ENCODE results near the gene UBE2K.
A peak's percentile ranks its signal among the peaks of the same experiment; 100 is the strongest.
"Not testable (repeated sequence)": the region's sequence is repeated elsewhere in the genome, so short reads cannot be mapped to it uniquely, and the experiment has no call there.

The UBE2K gene

DNA sequence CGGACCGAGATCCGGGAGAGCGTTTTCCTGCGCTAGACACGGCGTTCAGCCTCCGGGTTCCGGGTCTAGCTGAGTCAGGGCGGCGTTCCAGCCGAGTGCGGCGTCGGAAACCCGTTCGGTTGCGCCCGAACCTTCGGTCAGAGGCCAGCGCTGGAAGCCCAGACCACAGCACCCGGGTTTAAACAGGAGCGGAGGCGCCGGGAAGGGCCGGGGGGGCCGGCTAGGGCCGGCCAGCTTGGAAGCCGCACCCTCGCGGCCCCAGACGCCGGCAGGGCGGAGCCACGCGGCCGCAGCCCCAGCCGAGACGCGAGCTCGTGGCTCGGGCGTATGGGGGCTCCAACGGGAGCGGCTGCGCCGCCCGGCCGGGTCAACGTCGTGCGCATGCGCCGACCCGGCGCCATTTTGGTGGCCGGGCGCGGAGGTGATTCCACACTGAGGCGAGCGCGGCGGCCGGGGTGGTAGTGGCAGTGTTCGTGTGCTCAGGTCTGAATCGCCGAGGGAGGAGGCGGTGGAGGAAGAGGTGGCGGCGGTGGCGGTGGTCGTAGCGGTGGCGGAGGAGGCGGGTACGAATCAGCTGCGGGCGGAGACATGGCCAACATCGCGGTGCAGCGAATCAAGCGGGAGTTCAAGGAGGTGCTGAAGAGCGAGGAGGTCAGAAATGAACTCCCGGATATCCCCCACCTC is at the start of gene UBE2K:
Gene UBE2K (plus strand): TSS at position 397 of the 684 bp plus-strand sequence. CDS start 192 bp downstream, at position 589.
- DNase-seq: peak; percentile 92

- no peak for DNase-seq
Measured at GRCh38 chr4:39648213-39648612, 49.7 kb upstream of the UBE2K start.

DNA sequence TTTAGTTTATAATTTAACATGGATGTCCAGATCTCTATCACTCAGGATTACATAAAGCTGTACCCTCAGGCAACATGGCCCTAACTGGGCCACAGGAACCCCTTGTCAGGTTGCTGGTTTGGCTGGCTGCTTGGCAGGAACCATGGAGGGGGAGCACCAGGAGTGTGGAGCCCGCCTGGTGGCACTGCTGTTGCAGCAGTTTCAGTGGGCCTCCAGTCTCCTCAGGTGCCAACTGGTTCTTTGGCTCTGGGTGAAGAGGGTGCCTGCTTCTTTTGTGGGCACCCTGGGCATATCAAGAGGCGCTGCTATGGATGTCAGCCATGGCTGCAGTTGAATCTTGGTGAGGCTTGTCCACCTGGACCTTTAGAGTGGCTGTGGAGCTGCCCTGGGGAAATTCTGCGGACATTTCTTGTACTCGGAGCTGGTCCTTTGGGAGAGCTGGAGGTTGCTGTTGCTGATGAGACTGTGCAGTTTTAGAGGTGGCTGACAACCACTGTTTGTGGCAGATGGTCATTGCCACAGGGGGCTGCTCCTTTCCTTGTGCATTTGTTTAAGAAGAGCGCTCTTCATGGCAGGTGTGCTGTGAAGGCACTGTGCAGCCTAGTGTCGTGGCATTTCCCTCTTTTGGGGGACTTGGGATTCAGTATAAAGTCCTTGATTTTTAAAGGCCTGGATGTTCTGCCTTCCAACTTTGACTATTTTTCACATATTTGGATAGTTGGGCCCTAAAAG is 48.9 kb upstream of the UBE2K start:
- no peak for DNase-seq

GRCh38 chr4:39649639-39650265 is 48.2 kb upstream of the UBE2K start:
- no peak for DNase-seq

DNA sequence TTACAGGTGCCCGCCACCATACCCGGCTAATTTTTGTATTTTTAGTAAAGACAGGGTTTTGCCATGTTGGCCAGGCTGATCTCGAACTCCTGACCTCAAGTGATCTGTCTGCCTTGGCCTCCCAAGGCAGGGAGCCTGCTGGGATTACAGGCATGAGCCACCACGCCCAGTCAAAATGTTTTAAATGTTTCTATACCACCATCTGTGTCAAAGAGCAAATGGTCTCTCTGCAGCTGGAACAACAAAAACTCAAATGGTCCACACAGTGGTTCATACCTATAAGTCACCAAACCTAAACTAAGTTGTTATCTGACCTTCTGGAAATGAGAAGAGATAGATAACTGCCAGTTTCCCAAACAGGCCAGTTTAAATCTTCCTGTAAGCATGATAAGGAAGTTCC is 46.4 kb upstream of the UBE2K start:
- DNase-seq: not testable (repeated sequence)

DNA sequence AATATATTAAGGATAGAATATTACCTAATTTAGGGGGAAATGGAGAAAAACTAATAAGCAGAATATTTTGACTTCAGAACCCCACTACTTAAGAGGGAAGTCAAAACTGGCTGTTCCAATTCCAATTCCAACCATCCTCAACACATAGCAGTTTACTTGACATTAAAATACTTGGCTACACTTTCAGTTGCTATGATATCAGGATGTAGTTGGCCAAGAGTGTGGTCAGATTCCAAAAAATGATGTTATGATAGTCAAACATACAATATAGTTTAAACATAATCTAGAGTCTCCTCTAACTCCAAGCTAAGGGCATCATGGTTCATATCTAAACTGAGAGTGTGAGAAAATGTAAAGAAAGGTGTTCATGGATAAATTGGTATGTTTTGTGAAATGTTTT is 42.7 kb upstream of the UBE2K start:
- no peak for DNase-seq

DNA sequence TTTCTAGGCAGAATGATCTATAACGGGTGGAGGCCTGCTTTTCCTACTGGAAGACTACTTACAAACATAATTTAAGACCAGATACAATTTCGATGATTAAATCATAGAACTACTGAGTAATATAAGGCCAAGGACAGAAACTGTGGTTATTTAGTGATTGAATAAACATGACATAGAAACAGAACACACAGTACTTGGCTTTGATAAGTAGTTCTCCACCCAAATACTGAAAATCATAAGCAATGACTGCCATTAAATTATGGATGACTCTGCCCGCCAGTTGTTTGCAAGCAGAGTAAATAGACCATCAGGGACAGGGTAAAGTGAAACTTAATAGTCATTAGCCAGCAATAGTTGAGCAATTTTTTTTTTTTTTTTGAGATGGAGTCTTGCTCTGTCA is 42.1 kb upstream of the UBE2K start:
- no peak for DNase-seq

GRCh38 chr4:39656638-39657037 is 41.3 kb upstream of the UBE2K start:
- DNase-seq: not testable (repeated sequence)

- DNase-seq: no peak
Measured at GRCh38 chr4:39657465-39657864, 40.5 kb upstream of the UBE2K start.

DNA sequence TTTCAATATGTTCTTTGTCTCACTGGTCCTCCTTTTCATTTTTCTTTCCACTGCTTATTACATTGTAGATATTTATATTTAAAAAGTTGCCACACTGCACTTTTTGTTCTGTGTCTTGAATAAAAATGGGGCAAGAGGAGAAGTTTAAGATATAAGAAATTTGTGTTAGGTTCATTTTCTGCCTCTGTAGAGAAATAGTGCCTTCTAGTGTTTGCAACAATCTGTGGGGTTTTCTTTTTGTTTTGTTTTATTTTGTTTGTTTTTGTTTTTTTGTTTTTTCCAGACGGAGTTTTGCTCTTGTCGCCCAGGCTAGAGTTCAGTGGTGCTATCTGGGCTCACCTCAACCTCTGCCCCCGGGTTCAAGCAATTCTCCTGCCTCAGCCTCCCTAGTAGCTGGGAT is 39.2 kb upstream of the UBE2K start:
- DNase-seq: no peak

- no peak for DNase-seq
Measured at GRCh38 chr4:39660045-39660444, 37.9 kb upstream of the UBE2K start.

DNA sequence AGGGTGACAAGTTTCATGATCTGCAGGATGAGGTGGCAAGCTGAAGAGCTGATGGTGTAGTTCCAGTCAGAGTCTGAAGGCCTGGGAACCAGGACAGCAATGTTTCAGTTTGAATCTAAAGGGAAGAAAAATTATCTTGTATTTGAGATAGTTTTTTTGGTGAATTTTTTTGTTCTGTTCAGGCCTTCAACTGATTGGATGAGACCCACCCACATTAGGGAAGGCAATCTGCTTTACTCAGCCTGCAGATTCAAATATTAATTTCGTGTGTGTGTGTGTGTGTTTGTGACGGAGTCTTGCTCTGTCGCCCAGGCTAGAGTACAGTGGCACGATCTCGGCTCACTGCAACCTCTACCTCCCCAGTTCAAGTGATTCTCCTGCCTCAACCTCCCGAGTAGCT is 37.2 kb upstream of the UBE2K start:
- DNase-seq: no peak

DNA sequence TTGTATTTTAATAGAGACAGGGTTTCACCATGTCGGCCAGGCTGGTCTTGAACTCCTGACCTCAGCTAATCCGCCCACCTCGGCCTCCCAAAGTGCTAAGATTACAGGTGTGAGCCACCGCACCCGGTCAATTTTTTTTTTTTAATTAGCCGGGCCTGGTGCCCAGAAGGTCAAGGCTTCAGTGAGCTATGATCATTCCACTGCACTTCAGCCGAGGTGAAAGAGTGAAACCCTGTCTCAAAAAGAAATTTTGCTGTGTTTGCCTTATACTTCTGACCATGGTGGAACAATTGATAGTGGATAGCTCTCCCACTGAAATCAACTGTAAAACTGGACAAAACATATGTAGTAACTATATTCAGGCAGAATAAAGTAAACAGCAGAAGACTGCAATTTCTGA is 35.3 kb upstream of the UBE2K start:
- no peak for DNase-seq

DNA sequence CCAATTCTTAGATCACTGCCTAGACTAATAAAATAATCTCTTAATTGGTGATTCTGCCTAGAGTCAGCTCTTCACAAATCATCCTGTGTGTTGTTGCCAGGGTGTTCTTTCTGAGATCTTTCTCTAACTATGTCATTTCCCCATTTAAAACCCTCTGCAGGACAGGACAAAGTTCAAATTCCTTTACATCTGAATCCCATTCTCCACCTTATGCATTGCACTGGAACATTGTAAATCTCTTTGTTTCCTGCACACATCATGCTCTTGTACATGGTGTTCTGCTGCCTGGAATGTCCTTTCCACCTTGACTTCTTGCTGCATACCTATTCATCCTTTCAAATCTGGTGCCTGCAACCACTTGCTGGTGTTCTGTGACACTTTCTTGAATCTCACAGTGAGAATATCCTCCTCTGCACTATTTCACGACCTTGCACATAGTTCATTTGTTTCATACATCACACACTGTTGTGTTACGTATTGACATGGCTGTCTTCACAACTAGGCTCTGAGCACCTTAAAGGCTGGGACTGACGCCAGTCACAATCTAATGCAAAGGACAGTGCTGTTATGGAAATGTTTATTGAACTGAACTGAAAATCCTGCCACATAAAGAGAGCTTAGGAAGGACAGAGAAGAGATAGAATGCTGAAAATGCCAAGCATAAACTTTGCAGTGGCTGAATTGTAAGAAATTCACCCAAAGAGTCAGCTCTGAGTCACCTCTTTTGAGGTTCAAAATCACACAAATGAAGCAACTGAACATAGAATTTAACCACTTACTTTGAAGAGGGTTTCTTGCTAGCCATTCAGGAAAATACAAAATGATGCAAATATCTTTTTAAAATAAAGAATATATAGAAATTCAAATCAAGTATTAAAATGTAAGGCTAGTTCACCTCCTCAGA is 32.9 kb upstream of the UBE2K start:
- DNase-seq: no peak

GRCh38 chr4:39667706-39668105 is 30.2 kb upstream of the UBE2K start:
- DNase-seq: no peak

- no peak for DNase-seq
Measured at GRCh38 chr4:39668887-39669286, 29.0 kb upstream of the UBE2K start.

DNA sequence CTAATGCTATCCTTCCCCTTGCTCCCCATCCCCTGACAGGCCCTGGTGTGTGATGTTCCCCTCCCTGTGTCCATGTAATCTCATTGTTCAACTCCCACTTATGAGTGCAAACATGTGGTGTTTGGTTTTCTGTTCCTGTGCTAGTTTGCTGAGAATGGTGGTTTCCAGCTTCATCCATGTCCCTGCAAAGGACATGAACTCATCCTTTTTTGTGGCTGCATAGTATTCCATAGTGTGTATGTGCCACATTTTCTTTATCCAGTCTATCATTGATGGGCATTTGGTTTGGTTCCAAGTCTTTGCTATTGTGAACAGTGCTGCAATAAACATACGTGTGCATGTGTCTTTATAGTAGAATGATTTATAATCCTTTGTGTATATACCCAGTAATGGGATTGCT is 27.6 kb upstream of the UBE2K start:
- DNase-seq: not testable (repeated sequence)

DNA sequence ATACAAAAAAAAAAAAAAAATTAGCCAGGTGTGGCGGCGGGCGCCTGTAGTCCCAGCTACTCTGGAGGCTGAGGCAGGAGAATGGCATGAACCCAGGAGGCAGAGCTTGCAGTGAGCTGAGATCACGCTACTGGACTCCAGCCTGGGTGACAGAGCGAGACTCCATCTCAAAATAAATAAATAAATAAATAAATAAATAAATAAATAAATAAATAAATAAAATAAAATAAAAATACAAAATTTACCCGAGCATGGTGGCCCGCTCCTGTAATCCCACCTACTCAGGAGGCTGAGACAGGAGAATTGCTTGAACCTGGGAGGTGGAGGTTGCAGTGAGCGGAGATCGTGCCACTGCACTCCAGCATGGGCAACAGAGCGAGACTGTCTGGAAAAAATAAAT is 22.3 kb upstream of the UBE2K start:
- not testable (repeated sequence) for DNase-seq

DNA sequence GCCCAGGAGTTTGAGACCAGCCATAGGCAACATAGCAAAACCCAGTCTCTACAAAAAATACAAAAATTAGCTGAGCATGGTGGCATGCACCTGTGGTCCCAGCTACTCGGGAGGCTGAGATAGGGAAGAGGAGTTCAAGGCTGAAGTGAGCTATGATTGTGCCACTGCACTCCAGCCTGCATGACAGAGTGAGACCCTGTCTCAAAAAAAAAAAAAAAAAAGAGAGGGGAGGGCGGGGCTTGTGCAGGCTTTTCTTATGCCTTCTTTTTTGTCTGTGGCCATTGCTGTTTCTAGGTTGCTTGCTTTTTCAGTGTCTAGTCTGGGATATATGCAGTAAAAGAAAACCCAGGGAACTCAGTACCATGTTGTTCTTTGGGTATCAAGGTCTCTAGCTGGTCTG is 16.9 kb upstream of the UBE2K start:
- DNase-seq: not testable (repeated sequence)

DNA sequence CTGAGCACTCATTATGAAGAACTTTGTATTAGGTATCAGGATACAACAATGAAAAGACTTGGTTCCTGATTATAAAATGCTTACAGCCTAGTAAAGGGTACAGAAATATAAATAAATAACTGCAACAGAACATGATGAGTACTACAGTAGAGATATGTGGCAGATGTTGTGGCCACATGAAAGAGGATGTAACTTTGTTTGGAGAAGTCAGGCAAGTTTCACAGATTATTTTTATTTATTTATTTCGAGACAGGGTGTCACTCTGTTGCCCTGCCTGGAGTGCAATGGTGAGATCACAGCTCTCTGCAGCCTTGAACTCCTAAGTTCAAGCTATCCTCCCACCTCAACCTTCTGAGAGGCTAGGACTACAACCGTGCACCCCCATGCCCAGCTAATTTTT is 15.8 kb upstream of the UBE2K start:
- no peak for DNase-seq

- DNase-seq: no peak
Measured at GRCh38 chr4:39685990-39686389, 11.9 kb upstream of the UBE2K start.

- no peak for DNase-seq
Measured at GRCh38 chr4:39687014-39687413, 10.9 kb upstream of the UBE2K start.

GRCh38 chr4:39689970-39690369 is 8.0 kb upstream of the UBE2K start:
- no peak for DNase-seq

All from activated CD4-positive, CD25-positive, alpha-beta regulatory T cell treated with anti-CD3 and anti-CD28 coated beads, Interleukin-2, amount 50 U/mL, for 72 hours (primary cell).